K562 (cell line): ENCODE data around the gene FAM180B. TPM values are rescaled to one million over a fixed set of nuclear protein-coding genes. Genes with fewer than 3 reads are reported as not detected.

Experiments
- CBX3 ChIP-seq, 2 experiments: IDR thresholded peaks; 1 replicate in 1 of 2; 2 replicates in 1 of 2; pipeline ENCODE4 v1.6.1; 2012; ENCODE audit warnings: inconsistent platforms in 2 of 2, low read length in 2 of 2, borderline replicate concordance in 1 of 2, control low read depth in 1 of 2
- COPS2 ChIP-seq: fragments of 450-650 bp; conservative IDR thresholded peaks from 2 replicates; pipeline ENCODE4 v1.6.1; 2016; ENCODE audit warnings: mild to moderate bottlenecking, moderate library complexity
- CSDE1 ChIP-seq, 2 experiments: fragments of 450-650 bp; IDR thresholded peaks; 2 replicates each; pipeline ENCODE4 v1.6.1; 2016; ENCODE audit warnings: mild to moderate bottlenecking in 1 of 2
- FOXJ2 ChIP-seq: fragments of 200-800 bp; sonication (Bioruptor generic); IDR thresholded peaks from 2 replicates; pipeline ENCODE4 v1.6.1; 2016; ENCODE audit warnings: missing genetic modification characterization, missing compliant biosample characterization
- FUS ChIP-seq: fragments of 200-400 bp; formaldehyde crosslinking; optimal IDR thresholded peaks from 2 replicates; pipeline ENCODE3; 2017; ENCODE audit warnings: low read depth, low read length
- GATAD2B ChIP-seq: fragments of 450-650 bp; IDR thresholded peaks from 2 replicates; pipeline ENCODE4 v1.6.1; 2017; ENCODE audit warnings: mild to moderate bottlenecking, borderline replicate concordance
- KDM5B ChIP-seq: fragments of 200-600 bp; sonication (generic); IDR thresholded peaks from 2 replicates; pipeline ENCODE4 v1.6.1; 2012; ENCODE audit warnings: low read depth, mild to moderate bottlenecking, moderate library complexity, low read length, control low read depth, inconsistent platforms; ENCODE audit not compliant: insufficient replicate concordance
- MAFG ChIP-seq: fragments of 450-650 bp; conservative IDR thresholded peaks from 2 replicates; pipeline ENCODE4 v1.6.1; 2016; ENCODE audit warnings: missing genetic modification characterization, missing compliant biosample characterization
- MYNN ChIP-seq, 2 experiments: sonication (generic); formaldehyde crosslinking in 1 of 2; IDR thresholded peaks; 2 replicates each; pipeline versions ENCODE4 v1.5.0 to v1.6.1; 2016 to 2020; ENCODE audit warnings: antibody characterized with exemption in 1 of 2, missing genetic modification reagents in 1 of 2
- NCOA4 ChIP-seq: fragments of 450-650 bp; IDR thresholded peaks from 2 replicates; pipeline ENCODE4 v1.6.1; 2018; ENCODE audit warnings: mild to moderate bottlenecking; ENCODE audit not compliant: partially characterized antibody
- NCOA6 ChIP-seq: fragments of 450-650 bp; IDR thresholded peaks from 2 replicates; pipeline ENCODE4 v1.6.1; 2017; ENCODE audit warnings: mild to moderate bottlenecking
- PHB ChIP-seq: fragments of 250-450 bp; sonication (Bioruptor Pico); IDR thresholded peaks from 2 replicates; pipeline ENCODE4 v1.5.0; 2021
- PHF20 ChIP-seq: fragments of 450-650 bp; IDR thresholded peaks from 2 replicates; pipeline ENCODE4 v1.6.1; 2018; ENCODE audit not compliant: partially characterized antibody
- SAFB ChIP-seq: fragments of 200-400 bp; formaldehyde crosslinking; IDR thresholded peaks from 2 replicates; pipeline ENCODE4 v1.6.1; 2017; ENCODE audit warnings: low read depth, low read length, borderline replicate concordance
- SMARCE1 ChIP-seq: fragments of 450-650 bp; IDR thresholded peaks from 2 replicates; pipeline ENCODE4 v1.7.1; 2016; ENCODE audit warnings: mild to moderate bottlenecking
- ZNF316 ChIP-seq: fragments of 450-650 bp; IDR thresholded peaks from 2 replicates; pipeline ENCODE4 v1.6.1; 2016
- ZNF785 ChIP-seq: fragments of 250-450 bp; sonication (Bioruptor Pico); IDR thresholded peaks from 2 replicates; pipeline ENCODE4 v1.4.0; 2020; ENCODE audit warnings: mild to moderate bottlenecking
- polyA plus RNA-seq, 8 experiments: library from polyadenylated mRNA; depleted of rRNA in 4 of 8; stranded (reverse) in 5 of 8; unstranded in 3 of 8; fragments of >200 nt; fragmentation: Nextera tagmentation in 2 of 8; fragmentation: Illumina TruSeq in 1 of 8; extraction: Ambion mirVana in 2 of 8; extraction: Trizol in 1 of 8; gene quantifications; 2 replicates each; pipeline versions ENCODE4 v1.2.1 to v1.2.3, GENCODE V29; 2011 to 2014; ENCODE audit warnings: inconsistent platforms in 1 of 8, missing spikeins in 1 of 8
- total RNA-seq, 7 experiments: library from RNA; depleted of rRNA in 6 of 7; stranded (reverse); fragments of >200 nt in 6 of 7; fragmentation: Illumina TruSeq in 2 of 7; extraction: Trizol in 2 of 7; gene quantifications; 2 replicates each; pipeline versions ENCODE4 v1.2.1 to v1.2.3, GENCODE V29; 2011 to 2021; ENCODE audit warnings: low replicate concordance in 1 of 7
- TF ChIP-seq, protein P1 (sequence below), 2 experiments: fragments of 450-650 bp; conservative IDR thresholded peaks; 2 replicates each; pipeline ENCODE4 v1.6.1; 2017; ENCODE audit warnings: mild to moderate bottlenecking in 2 of 2, moderate library complexity in 2 of 2
- TF ChIP-seq, protein P2 (sequence below): fragments of 450-650 bp; IDR thresholded peaks from one replicate; pipeline ENCODE4 v1.6.1; 2018; ENCODE audit warnings: mild to moderate bottlenecking, moderate library complexity; ENCODE audit not compliant: partially characterized antibody
- TF ChIP-seq, protein P3 (sequence below), 3 experiments: fragments of 200-800 bp in 1 of 3; fragments of 250-450 bp in 1 of 3; fragments of 450-650 bp in 1 of 3; sonication (Bioruptor Pico) in 1 of 3; sonication (Bioruptor generic) in 1 of 3; formaldehyde crosslinking in 1 of 3; IDR thresholded peaks; 2 replicates each; pipeline versions ENCODE4 v1.6.1 to v1.8.0; 2016 to 2022; ENCODE audit warnings: mild to moderate bottlenecking in 2 of 3, missing genetic modification characterization in 2 of 3, missing compliant biosample characterization in 1 of 3, moderate library complexity in 1 of 3
- TF ChIP-seq, protein P4 (sequence below): fragments of 250-450 bp; sonication (Bioruptor Pico); IDR thresholded peaks from 2 replicates; pipeline ENCODE4 v1.5.0; 2021; ENCODE audit warnings: mild to moderate bottlenecking, borderline replicate concordance

The FAM180B gene
- total and polyA plus RNA-seq, 9 of the 15 experiments (the other 6 are each of a cell fraction or from before 2014, with no cell fraction given): 0.05 to 0.14 TPM; not detected in 7

DNA sequence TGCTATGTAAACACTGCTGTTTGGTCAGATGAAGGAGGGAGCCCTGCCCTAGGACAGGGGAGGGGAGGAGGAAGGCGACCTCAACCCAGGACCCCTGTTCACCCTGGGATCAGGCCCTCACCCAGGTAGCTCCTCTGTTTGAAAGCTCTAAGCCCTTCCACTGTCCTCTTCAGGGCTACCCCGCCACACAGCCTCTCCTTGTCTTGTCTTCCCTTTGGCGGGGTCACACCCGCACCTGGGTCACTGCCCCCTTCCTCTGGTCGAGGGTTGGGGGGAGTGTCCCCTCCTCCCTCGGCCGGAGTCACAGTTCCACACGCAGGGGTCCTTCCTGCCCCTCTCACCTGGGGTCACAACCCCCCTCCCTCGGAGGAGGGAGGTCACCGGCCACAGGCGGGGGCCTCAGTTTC lies 21.5 kb upstream of the FAM180B start (continued):
- TF ChIP-seq, protein P1, sequence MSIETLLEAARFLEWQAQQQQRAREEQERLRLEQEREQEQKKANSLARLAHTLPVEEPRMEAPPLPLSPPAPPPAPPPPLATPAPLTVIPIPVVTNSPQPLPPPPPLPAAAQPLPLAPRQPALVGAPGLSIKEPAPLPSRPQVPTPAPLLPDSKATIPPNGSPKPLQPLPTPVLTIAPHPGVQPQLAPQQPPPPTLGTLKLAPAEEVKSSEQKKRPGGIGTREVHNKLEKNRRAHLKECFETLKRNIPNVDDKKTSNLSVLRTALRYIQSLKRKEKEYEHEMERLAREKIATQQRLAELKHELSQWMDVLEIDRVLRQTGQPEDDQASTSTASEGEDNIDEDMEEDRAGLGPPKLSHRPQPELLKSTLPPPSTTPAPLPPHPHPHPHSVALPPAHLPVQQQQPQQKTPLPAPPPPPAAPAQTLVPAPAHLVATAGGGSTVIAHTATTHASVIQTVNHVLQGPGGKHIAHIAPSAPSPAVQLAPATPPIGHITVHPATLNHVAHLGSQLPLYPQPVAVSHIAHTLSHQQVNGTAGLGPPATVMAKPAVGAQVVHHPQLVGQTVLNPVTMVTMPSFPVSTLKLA (conservative IDR thresholded peaks at IDR 0.05): no peak
- TF ChIP-seq FUS (no peak), SMARCE1 (peak; percentile 35; the same call in 1 of the 2 replicates), GATAD2B (no peak), PHB (no peak), FOXJ2 (tag) (no peak), PHF20 (no peak), NCOA4 (no peak), KDM5B (no peak), COPS2 (no peak), CBX3 (IDR thresholded peaks at IDR 0.05; ENCODE audit: borderline replicate concordance in 1 of 2, low read length in 2 of 2) (no peak), MAFG (no peak), MYNN (IDR thresholded peaks at IDR 0.05) (no peak), MYNN (CRISPR knock-in tag; IDR thresholded peaks at IDR 0.05) (no peak), NCOA6 (no peak), CSDE1 (IDR thresholded peaks at IDR 0.05) (no peak), ZNF785 (CRISPR knock-in tag) (no peak), ZNF316 (no peak), SAFB (no peak)
- TF ChIP-seq, protein P2, sequence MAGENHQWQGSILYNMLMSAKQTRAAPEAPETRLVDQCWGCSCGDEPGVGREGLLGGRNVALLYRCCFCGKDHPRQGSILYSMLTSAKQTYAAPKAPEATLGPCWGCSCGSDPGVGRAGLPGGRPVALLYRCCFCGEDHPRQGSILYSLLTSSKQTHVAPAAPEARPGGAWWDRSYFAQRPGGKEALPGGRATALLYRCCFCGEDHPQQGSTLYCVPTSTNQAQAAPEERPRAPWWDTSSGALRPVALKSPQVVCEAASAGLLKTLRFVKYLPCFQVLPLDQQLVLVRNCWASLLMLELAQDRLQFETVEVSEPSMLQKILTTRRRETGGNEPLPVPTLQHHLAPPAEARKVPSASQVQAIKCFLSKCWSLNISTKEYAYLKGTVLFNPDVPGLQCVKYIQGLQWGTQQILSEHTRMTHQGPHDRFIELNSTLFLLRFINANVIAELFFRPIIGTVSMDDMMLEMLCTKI: no peak
- TF ChIP-seq, protein P3, sequence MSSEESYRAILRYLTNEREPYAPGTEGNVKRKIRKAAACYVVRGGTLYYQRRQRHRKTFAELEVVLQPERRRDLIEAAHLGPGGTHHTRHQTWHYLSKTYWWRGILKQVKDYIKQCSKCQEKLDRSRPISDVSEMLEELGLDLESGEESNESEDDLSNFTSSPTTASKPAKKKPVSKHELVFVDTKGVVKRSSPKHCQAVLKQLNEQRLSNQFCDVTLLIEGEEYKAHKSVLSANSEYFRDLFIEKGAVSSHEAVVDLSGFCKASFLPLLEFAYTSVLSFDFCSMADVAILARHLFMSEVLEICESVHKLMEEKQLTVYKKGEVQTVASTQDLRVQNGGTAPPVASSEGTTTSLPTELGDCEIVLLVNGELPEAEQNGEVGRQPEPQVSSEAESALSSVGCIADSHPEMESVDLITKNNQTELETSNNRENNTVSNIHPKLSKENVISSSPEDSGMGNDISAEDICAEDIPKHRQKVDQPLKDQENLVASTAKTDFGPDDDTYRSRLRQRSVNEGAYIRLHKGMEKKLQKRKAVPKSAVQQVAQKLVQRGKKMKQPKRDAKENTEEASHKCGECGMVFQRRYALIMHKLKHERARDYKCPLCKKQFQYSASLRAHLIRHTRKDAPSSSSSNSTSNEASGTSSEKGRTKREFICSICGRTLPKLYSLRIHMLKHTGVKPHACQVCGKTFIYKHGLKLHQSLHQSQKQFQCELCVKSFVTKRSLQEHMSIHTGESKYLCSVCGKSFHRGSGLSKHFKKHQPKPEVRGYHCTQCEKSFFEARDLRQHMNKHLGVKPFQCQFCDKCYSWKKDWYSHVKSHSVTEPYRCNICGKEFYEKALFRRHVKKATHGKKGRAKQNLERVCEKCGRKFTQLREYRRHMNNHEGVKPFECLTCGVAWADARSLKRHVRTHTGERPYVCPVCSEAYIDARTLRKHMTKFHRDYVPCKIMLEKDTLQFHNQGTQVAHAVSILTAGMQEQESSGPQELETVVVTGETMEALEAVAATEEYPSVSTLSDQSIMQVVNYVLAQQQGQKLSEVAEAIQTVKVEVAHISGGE (CRISPR knock-in tag; IDR thresholded peaks at IDR 0.05): 0 out of 6 replicates have a peak, but pooled peaks of 1 of the 3 experiments have one; percentile 51
- TF ChIP-seq, protein P4, sequence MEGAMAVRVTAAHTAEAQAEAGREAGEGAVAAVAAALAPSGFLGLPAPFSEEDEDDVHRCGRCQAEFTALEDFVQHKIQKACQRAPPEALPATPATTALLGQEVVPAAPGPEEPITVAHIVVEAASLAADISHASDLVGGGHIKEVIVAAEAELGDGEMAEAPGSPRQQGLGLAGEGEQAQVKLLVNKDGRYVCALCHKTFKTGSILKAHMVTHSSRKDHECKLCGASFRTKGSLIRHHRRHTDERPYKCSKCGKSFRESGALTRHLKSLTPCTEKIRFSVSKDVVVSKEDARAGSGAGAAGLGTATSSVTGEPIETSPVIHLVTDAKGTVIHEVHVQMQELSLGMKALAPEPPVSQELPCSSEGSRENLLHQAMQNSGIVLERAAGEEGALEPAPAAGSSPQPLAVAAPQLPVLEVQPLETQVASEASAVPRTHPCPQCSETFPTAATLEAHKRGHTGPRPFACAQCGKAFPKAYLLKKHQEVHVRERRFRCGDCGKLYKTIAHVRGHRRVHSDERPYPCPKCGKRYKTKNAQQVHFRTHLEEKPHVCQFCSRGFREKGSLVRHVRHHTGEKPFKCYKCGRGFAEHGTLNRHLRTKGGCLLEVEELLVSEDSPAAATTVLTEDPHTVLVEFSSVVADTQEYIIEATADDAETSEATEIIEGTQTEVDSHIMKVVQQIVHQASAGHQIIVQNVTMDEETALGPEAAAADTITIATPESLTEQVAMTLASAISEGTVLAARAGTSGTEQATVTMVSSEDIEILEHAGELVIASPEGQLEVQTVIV (CRISPR knock-in tag): no peak
